HG03135 (cell line): ENCODE results near the gene HDAC4.

Source experiments
- ATAC-seq: cut with Tn5 transposase; IDR thresholded peaks from one replicate; pipeline ENCODE4 v1.9.1; 2021; ENCODE audit warnings: mild to moderate bottlenecking, moderate library complexity; ENCODE audit not compliant: unreplicated experiment

Gene HDAC4

GRCh38 chr2:239398521-239398921, 2.3 kb downstream of the HDAC4 start:
- no peak for ATAC-seq

- ATAC-seq, result no peak
These were observed 2.8 kb downstream of the HDAC4 start for GRCh38 chr2:239397931-239398471.

- ATAC-seq, result no peak
These were observed 3.7 kb downstream of the HDAC4 start for GRCh38 chr2:239396881-239397681.

GRCh38 chr2:239395524-239395923, 5.3 kb downstream of the HDAC4 start:
- no peak for ATAC-seq

- no peak for ATAC-seq
These were observed 5.8 kb downstream of the HDAC4 start for GRCh38 chr2:239394978-239395377.

- no peak for ATAC-seq
These were observed 6.4 kb downstream of the HDAC4 start for GRCh38 chr2:239394346-239394945.

- ATAC-seq, result no peak
These were observed 6.9 kb downstream of the HDAC4 start for GRCh38 chr2:239393941-239394340.

- no peak for ATAC-seq
These were observed 7.4 kb downstream of the HDAC4 start for GRCh38 chr2:239393388-239393940.

- ATAC-seq, result no peak
These were observed 8.0 kb downstream of the HDAC4 start for GRCh38 chr2:239392688-239393387.

GRCh38 chr2:239392072-239392357, 8.8 kb downstream of the HDAC4 start:
- ATAC-seq, result no peak

- ATAC-seq, result no peak
These were observed 9.3 kb downstream of the HDAC4 start for GRCh38 chr2:239391286-239392071.

GRCh38 chr2:239390546-239391285, 10.1 kb downstream of the HDAC4 start:
- ATAC-seq, result no peak

- no peak for ATAC-seq
These were observed 11.1 kb downstream of the HDAC4 start for GRCh38 chr2:239389414-239390329.

- no peak for ATAC-seq
These were observed 12.3 kb downstream of the HDAC4 start for GRCh38 chr2:239388236-239389151.

- ATAC-seq, result no peak
These were observed 13.0 kb downstream of the HDAC4 start for GRCh38 chr2:239387811-239388210.

- ATAC-seq, result no peak
These were observed 13.9 kb downstream of the HDAC4 start for GRCh38 chr2:239386872-239387445.

GRCh38 chr2:239386001-239386670, 14.7 kb downstream of the HDAC4 start:
- no peak for ATAC-seq
